Astrocyte of the spinal cord (primary cell): ENCODE results near the gene TMED4.

Source experiments
- DNase-seq: peaks from one replicate; pipeline ENCODE4 v3.0.0; 2011; ENCODE audit warnings: low read depth, low spot score
- H3K4me3 ChIP-seq: 2 replicates; pipeline ENCODE4 v1.5.1; 2011; ENCODE audit warnings: low read depth, mild to moderate bottlenecking, low read length, moderate library complexity
- CTCF ChIP-seq: IDR thresholded peaks from 2 replicates; pipeline ENCODE4 v1.5.1; 2012; ENCODE audit warnings: low read depth, mild to moderate bottlenecking, low read length, inconsistent platforms
- in situ Hi-C: cut with HindIII; loops from 2 replicates; pipeline ENCODE4 v1.10.0; 2017; ENCODE audit warnings: low sequenced_read_pairs

Gene TMED4

GRCh38 chr7:44539669-44540506, 42.1 kb downstream of the TMED4 start:
- no peak for TF ChIP-seq CTCF
- in situ Hi-C loops, result no loop called here
- DNase-seq, result no peak

GRCh38 chr7:44538798-44539668, 43.0 kb downstream of the TMED4 start:
- DNase-seq, result no peak
- no peak for TF ChIP-seq CTCF
- H3K4me3 ChIP-seq, result no peak overlapping the region
- in situ Hi-C loops, result no loop called here

More at GRCh38 chr7:44539669-44540506, 42.1 kb downstream of the TMED4 start:
- H3K4me3 ChIP-seq, result no peak overlapping the region

GRCh38 chr7:44538093-44538797, 43.8 kb downstream of the TMED4 start:
- TF ChIP-seq CTCF, result no peak
- in situ Hi-C loops, result no loop called here
- no peak for DNase-seq

GRCh38 chr7:44537442-44537841, 44.6 kb downstream of the TMED4 start:
- TF ChIP-seq CTCF, result no peak

More at GRCh38 chr7:44538093-44538797, 43.8 kb downstream of the TMED4 start:
- no peak overlapping the region for H3K4me3 ChIP-seq

GRCh38 chr7:44536090-44536489, 45.9 kb downstream of the TMED4 start:
- DNase-seq, result no peak
- TF ChIP-seq CTCF, result no peak
- in situ Hi-C loops, result no loop called here
- no peak overlapping the region for H3K4me3 ChIP-seq

More at GRCh38 chr7:44537442-44537841, 44.6 kb downstream of the TMED4 start:
- in situ Hi-C loops, result no loop called here
- no peak overlapping the region for H3K4me3 ChIP-seq
- no peak for DNase-seq
